ENCODE data around the gene MTMR2. TPM values are rescaled to one million over a fixed set of nuclear protein-coding genes. Genes with fewer than 3 reads are reported as not detected.

Gene MTMR2
- total RNA-seq, 1 experiment from 2014 or later, result 29.5 TPM

Small RNA genes within 50 kb of the gene (small RNA-seq; reads per million reads assigned to genes)
- 0.14 reads per million for gene RNA5SP345

Other genes with a start within 250 kb of the MTMR2 start
- gene FAM76B, start 134.3 kb downstream of the MTMR2 start, total RNA-seq (2014; rRNA removed; shearing (Covaris generic)), result 11.9 and 13.2 TPM in 2 replicates
- gene CEP57, start 133.6 kb downstream of the MTMR2 start, total RNA-seq (2014; rRNA removed; shearing (Covaris generic)), result 27.0 and 32.8 TPM in 2 replicates

Measured in HT1080 (cell line).